Measurements from ENCODE around the gene TNIK. TPM values are rescaled to one million over a fixed set of nuclear protein-coding genes. Genes with fewer than 3 reads are reported as not detected.

TNIK gene
- total and polyA plus RNA-seq, 2 of the 4 experiments (the other 2 are of a cell fraction) = 3.4 to 6.3 TPM

- peak; percentile 48 for DNase-seq
- H3K9ac ChIP-seq (ENCODE audit: low read depth, low read length) = no peak overlapping the region
- no peak overlapping the region for H3K4me2 ChIP-seq (ENCODE audit: low read depth, low read length)
- H2BK15ac ChIP-seq (ENCODE audit: low read depth, low read length) = no peak overlapping the region
- no peaks in the 10 kb centered on the region for H3K27me3 ChIP-seq (ENCODE audit: control insufficient read depth, insufficient read depth, low read length)
- H3K23ac ChIP-seq (ENCODE audit: low read depth, low read length) = no peak overlapping the region
- H3K4ac ChIP-seq (ENCODE audit: low read depth, low read length) = no peak overlapping the region
- no peak overlapping the region for H2AK5ac ChIP-seq (ENCODE audit: low read depth, low read length)
- H3K4me3 ChIP-seq (ENCODE audit: insufficient read depth, low read depth, low read length) = no peak overlapping the region
- H4K20me1 ChIP-seq (ENCODE audit: insufficient read depth, low read length) = no peaks in the 10 kb centered on the region
- H3K27ac ChIP-seq (ENCODE audit: insufficient read depth, low read length) = no peak overlapping the region
- no peak overlapping the region for H2BK5ac ChIP-seq (ENCODE audit: low read depth, low read length, poor library complexity, severe bottlenecking)
- dilution Hi-C loops (cut with HindIII; ENCODE audit: low sequenced_read_pairs, unreplicated experiment) = no loop called here
- H4K91ac ChIP-seq (ENCODE audit: insufficient read depth, low read depth, low read length) = no peak overlapping the region
- H3K36me3 ChIP-seq (ENCODE audit: control insufficient read depth, insufficient read depth, low read length) = no peaks in the 10 kb centered on the region
- H3K56ac ChIP-seq (ENCODE audit: extremely low read depth, insufficient read depth, low read length) = no peak overlapping the region
- H3K9me1 ChIP-seq (ENCODE audit: insufficient read depth, low read length) = no peaks in the 10 kb centered on the region
- no peak overlapping the region for H4K5ac ChIP-seq (ENCODE audit: low read depth, low read length)
- ATAC-seq (ENCODE audit: low read depth) = peak; percentile 73
- no peaks in the 10 kb centered on the region for H3K79me1 ChIP-seq (ENCODE audit: low read depth in 1 of 2, low read length in 2 of 2)
- H2BK120ac ChIP-seq (ENCODE audit: low read depth, low read length) = no peak overlapping the region
- CTCF ChIA-PET = interaction anchor here (0.6 kb wide), 2 partner anchors 209 to 379 kb away, joined by 6 to 7 read pairs; no protein-coding TSS in a partner anchor
- no peak for TF ChIP-seq MXI1 (IDR thresholded peaks at IDR 0.05; ENCODE audit: borderline replicate concordance, low read depth, low read length)
- TF ChIP-seq MAFK (IDR thresholded peaks at IDR 0.05; ENCODE audit: low read depth, low read length) = no peak
- TF ChIP-seq ELK1 (IDR thresholded peaks at IDR 0.05; ENCODE audit: borderline replicate concordance, low read depth, low read length) = no peak
- TF ChIP-seq SMC3 (IDR thresholded peaks at IDR 0.05; ENCODE audit: low read depth, low read length) = peak; percentile 84
- TF ChIP-seq POLR2A (IDR thresholded peaks at IDR 0.05; ENCODE audit: low read depth, low read length) = no peak
- no peak for TF ChIP-seq CHD1 (IDR thresholded peaks at IDR 0.05; ENCODE audit: low read depth, low read length)
- peak; percentile 60 for TF ChIP-seq CTCF (conservative IDR thresholded peaks at IDR 0.05; ENCODE audit: low read depth, low read length)
- no peak for TF ChIP-seq USF2 (IDR thresholded peaks at IDR 0.05; ENCODE audit: low read depth, low read length)
- no peak for TF ChIP-seq BHLHE40 (IDR thresholded peaks at IDR 0.05; ENCODE audit: low read depth, low read length)
- no peak for TF ChIP-seq RCOR1 (IDR thresholded peaks at IDR 0.05; ENCODE audit: insufficient replicate concordance, low read length)
- TF ChIP-seq MAZ (IDR thresholded peaks at IDR 0.05; ENCODE audit: borderline replicate concordance, low read depth, low read length) = no peak
- TF ChIP-seq CEBPB (IDR thresholded peaks at IDR 0.05; ENCODE audit: low read depth, low read length) = no peak
- TF ChIP-seq NFE2L2 (IDR thresholded peaks at IDR 0.05; ENCODE audit: low read depth, low read length) = no peak
- peak; percentile 76 for TF ChIP-seq RAD21 (IDR thresholded peaks at IDR 0.05; ENCODE audit: low read length)
- TF ChIP-seq RFX5 (IDR thresholded peaks at IDR 0.05; ENCODE audit: low read depth, low read length) = no peak
- TF ChIP-seq FOS (IDR thresholded peaks at IDR 0.05; ENCODE audit: low read depth, low read length) = no peak
- BruUV-seq (replicated peaks) = no TSS peak
- no CpG with 5 or more reads among the region's 5 CpGs for WGBS, 2 experiments (ENCODE audit: extremely low coverage in 2 of 2, insufficient read length in 1 of 2)
- intact Hi-C loops (cut with micrococcal nuclease) = loop anchor here (1.0 kb wide), 1 partner anchor 379 kb away; no protein-coding TSS in a partner anchor
- H2BK20ac ChIP-seq (ENCODE audit: low read depth, low read length) = no peak overlapping the region
- POLR2A ChIA-PET (ENCODE audit: unreplicated experiment) = no interaction called here
- in situ Hi-C loops (cut with MboI; ENCODE audit: low sequenced_read_pairs) = loop anchor here (5.0 to 10.0 kb wide), 2 partner anchors 223 to 380 kb away; no protein-coding TSS in a partner anchor
- no peak overlapping the region for H2AK9ac ChIP-seq (replicated peaks; ENCODE audit: low read depth, low read length, poor library complexity)
- H2AFZ ChIP-seq (replicated peaks; ENCODE audit: low read length, poor library complexity) = no peak overlapping the region
- H4K8ac ChIP-seq (ENCODE audit: low read depth in 2 of 2, low read length in 2 of 2) = no peak overlapping the region
- H3K4me1 ChIP-seq (ENCODE audit: control insufficient read depth, insufficient read depth, low read length) = 0 out of 2 replicates have a peak, but pooled peaks cover 1% of the 10 kb centered on the region
- H3K14ac ChIP-seq (replicated peaks; ENCODE audit: low read depth, low read length) = no peak overlapping the region
- no peak overlapping the region for H3K18ac ChIP-seq (ENCODE audit: low read depth, low read length)
- no peaks in the 10 kb centered on the region for H3K9me3 ChIP-seq (ENCODE audit: control insufficient read depth, insufficient read depth, low read length)
Observed at GRCh38 chr3:171187706-171188290, 272.4 kb downstream of the TNIK start.

Data from IMR-90 (cell line).